GM13976 (cell line): ENCODE measurements around the gene ELMOD1.
A peak's percentile ranks its signal among the peaks of the same experiment; 100 is the strongest.
"Not testable (repeated sequence)": the region's sequence is repeated elsewhere in the genome, so short reads cannot be mapped to it uniquely, and the experiment has no call there.

Source experiments
- DNase-seq: peaks from one replicate; pipeline ENCODE4 v3.0.0; 2012; ENCODE audit warnings: low spot score
- CTCF ChIP-seq: IDR thresholded peaks from 2 replicates; pipeline ENCODE4 v1.5.1; 2012; ENCODE audit warnings: borderline replicate concordance, mild to moderate bottlenecking; ENCODE audit not compliant: insufficient read depth; ENCODE audit errors: extremely low read depth, missing control alignments, control extremely low read depth
- in situ Hi-C: fragments of 300-500 bp; cut with MboI; formaldehyde crosslinking; loops from one replicate; pipeline ENCODE4 v1.12.0; 2022; ENCODE audit warnings: low sequenced_read_pairs, mixed read lengths, inconsistent platforms; ENCODE audit not compliant: unreplicated experiment

ELMOD1 gene

GRCh38 chr11:107567739-107568335, 23.1 kb upstream of the ELMOD1 start:
- in situ Hi-C loops = no loop called here
- TF ChIP-seq CTCF = no peak
- DNase-seq = peak; percentile 32

- in situ Hi-C loops = loop anchor here (10.0 kb wide), 1 partner anchor 115 kb away; no protein-coding TSS in a partner anchor
These were observed 20.9 kb upstream of the ELMOD1 start for GRCh38 chr11:107570015-107570414.

GRCh38 chr11:107573438-107573837, 17.5 kb upstream of the ELMOD1 start:
- TF ChIP-seq CTCF = no peak
- in situ Hi-C loops = loop anchor here (10.0 kb wide), 1 partner anchor 111 kb away; no protein-coding TSS in a partner anchor

More at GRCh38 chr11:107570015-107570414, 20.9 kb upstream of the ELMOD1 start:
- no peak for TF ChIP-seq CTCF
- no peak for DNase-seq

GRCh38 chr11:107576497-107577345, 14.2 kb upstream of the ELMOD1 start:
- peak; percentile 59 for DNase-seq
- TF ChIP-seq CTCF = peak; percentile 64
- in situ Hi-C loops = loop anchor here (10.0 kb wide), 1 partner anchor 108 kb away; no protein-coding TSS in a partner anchor

More at GRCh38 chr11:107573438-107573837, 17.5 kb upstream of the ELMOD1 start:
- no peak for DNase-seq

- in situ Hi-C loops = loop anchor here (10.0 kb wide), 1 partner anchor 107 kb away; no protein-coding TSS in a partner anchor
- TF ChIP-seq CTCF = no peak
These were observed 13.6 kb upstream of the ELMOD1 start for GRCh38 chr11:107577346-107577711.

GRCh38 chr11:107579169-107579568, 11.8 kb upstream of the ELMOD1 start:
- not testable (repeated sequence) for DNase-seq
- in situ Hi-C loops = loop anchor here (10.0 kb wide), 1 partner anchor 106 kb away; no protein-coding TSS in a partner anchor

More at GRCh38 chr11:107577346-107577711, 13.6 kb upstream of the ELMOD1 start:
- no peak for DNase-seq

GRCh38 chr11:107581147-107581546, 9.8 kb upstream of the ELMOD1 start:
- in situ Hi-C loops = no loop called here
- TF ChIP-seq CTCF = no peak
- DNase-seq = no peak
